Measurements from ENCODE around the gene MMP27.

Gene MMP27

GRCh38 chr11:102695201-102695600 lies 10.4 kb downstream of the MMP27 start:
- no peak for DNase-seq

GRCh38 chr11:102685754-102686153 lies 19.8 kb downstream of the MMP27 start:
- peak; percentile 50 to 75 (median 74) for DNase-seq

DNA sequence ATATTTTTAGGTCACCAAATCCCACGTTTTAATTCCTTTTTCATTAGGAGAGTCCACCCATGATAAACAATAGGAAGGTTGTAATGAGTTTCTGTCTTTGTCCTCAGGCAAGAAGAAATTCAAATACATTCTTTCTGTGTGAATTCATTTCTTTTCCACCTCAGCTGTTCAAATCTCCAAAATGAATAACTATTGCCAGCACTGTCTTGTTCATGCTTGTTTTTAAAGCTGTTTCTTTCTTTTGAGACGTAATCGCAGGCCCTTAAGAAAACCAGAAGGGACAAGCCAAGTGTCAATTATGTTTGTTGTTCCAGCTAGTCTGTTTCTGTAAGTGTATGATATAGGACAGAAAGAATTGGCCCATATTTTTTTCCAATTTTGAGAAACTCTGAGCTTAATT lies 20.2 kb downstream of the MMP27 start:
- no peak for DNase-seq

GRCh38 chr11:102683277-102683676 lies 22.3 kb downstream of the MMP27 start:
- DNase-seq: no peak

DNA sequence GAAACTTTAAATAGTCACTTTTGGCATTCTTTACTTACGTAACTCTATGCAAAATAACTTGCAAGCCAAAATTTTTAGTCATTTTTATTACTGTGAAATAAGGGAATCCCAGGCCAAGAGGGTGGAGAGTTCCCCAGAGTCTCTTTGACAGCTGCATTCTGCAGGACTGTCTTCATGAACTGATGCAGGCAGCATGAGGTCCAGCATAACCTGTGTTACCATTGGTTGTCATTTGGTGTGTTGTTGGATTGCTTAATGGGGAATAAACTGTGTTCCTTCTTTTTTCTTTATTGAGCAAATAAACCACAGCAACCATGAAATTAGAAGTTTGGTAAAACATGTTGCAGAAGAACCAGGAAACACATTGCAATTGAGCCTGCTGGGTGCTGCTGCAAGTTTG lies 24.6 kb downstream of the MMP27 start:
- DNase-seq: peak; percentile 83 to 92 (median 83)

DNA sequence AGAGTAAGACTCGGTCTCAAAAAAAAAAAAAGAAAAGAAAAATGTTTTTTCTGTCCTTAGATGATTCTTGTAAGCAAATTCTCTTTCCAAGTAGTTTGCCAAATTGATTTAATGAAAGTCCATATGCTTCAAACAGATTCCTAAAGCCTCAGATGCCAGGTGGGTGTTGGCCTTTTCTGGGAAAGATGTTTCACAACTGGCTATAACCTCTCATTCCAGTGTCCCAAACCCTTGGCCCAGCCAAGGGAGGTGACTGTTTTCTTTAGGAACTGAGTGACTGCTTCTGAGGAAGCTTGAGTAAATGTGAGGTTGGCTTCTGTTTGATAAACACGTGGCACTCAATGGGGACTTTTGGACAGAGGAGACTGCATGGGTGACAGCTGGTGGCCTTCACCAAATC lies 27.5 kb downstream of the MMP27 start:
- no peak for DNase-seq

DNA sequence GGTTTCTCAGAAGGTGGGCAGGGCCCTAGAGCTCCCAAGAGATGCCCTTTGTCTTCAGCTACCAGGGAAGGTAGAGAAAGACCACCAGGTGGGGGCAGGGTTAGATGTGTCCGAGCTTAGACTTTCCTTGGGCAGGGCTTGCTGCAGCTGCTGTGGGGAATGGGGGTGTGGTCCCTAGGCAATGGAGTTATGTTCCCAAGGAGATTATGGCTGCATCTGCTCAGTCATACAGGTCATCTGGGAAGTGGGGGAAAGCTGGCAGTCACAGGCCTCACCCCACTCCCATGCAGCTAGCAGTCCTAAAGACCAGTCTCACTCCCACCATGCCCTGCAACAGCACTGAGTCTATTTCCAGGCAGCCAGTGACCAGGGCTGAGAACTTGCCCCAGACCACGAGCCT lies 29.5 kb downstream of the MMP27 start:
- DNase-seq: no peak

DNA sequence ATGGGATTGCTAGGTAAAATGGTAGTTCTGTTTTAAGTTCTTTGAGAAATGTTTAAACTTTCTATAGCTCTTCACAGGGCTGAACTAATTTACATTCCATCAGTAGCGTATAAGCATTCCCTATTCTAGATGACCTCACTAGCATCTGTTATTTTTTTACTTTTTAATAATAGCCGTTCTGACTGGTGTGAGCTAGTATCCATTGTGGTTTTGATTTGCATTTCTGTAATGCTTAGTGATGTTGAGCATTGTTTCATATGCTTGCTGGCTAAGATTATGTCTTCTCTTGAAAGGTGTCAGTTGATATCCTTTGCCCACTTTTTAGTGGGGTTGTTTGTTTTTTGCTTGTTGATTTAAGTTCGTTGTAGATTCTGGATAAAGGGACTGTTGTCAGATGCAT lies 35.9 kb downstream of the MMP27 start:
- DNase-seq: no peak

- peak; percentile 65 to 80 (median 70) for DNase-seq
These were observed 39.1 kb downstream of the MMP27 start for GRCh38 chr11:102666331-102666957.

GRCh38 chr11:102664001-102664752 lies 41.4 kb downstream of the MMP27 start:
- DNase-seq: peak; percentile 20 to 36 (median 28)

GRCh38 chr11:102662607-102663006 lies 43.0 kb downstream of the MMP27 start:
- no peak for DNase-seq

DNA sequence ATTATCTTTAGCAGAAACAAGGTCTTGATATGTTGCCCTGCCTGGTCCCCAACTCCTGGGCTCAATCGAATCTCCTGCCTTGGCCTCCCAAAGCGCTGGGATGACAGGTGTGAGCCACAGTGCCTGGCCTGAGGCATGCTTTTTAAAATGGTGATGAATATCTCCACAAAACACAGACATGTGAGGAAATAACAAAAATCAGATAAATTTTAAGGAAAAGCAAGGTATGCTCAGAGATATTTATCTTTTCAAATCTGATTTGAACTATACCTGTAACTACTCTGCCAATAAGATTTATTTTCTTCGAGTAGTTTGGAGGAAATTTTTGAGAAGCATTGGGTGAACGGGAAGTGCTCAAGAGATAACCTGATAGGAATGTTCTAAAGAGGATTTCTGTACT lies 44.5 kb downstream of the MMP27 start:
- no peak for DNase-seq

GRCh38 chr11:102656528-102656927 lies 49.0 kb downstream of the MMP27 start:
- no peak for DNase-seq

DNA sequence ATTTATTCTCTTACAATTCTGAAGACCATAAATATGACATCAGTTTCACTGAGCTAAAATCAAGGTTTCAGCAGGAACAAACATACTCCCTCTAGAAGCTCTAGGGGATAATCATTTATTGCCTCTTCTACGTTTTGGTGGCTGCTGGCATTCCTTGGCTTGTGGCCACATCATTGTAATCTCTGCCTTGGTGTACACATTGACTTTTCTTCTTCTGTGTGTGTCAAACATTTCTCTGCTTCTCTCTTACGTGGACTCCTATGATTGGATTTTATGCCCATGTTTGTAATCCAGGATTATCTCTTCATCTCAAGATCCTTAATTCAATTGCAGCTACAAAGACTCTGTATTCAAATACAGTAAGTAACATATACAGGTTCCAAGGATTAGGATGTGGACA lies 50.0 kb downstream of the MMP27 start:
- DNase-seq: no peak

- DNase-seq: no peak
These were observed 50.8 kb downstream of the MMP27 start for GRCh38 chr11:102654761-102655160.

GRCh38 chr11:102653744-102654291 lies 51.8 kb downstream of the MMP27 start:
- peak in 1 of 3 donors; percentile 36 for DNase-seq

DNA sequence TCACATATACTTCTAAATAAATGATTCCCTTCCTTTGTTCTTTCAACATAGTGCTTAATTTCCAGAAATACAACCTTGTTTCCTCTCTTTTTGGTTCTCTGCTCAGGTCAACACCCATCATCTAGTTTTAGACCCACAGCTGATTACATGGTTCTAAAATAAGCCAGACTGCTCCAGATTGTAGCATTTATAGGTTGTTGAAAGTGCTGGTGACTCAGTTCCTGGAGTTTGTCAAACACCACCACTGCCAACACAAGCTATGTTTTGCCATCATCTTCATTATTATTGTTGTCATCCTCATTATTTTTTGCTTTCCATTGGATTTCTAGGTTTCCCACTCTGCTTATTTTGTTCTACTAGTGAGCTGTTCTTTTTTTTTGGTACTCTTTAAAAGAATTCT lies 58.1 kb downstream of the MMP27 start:
- no peak for DNase-seq

DNA sequence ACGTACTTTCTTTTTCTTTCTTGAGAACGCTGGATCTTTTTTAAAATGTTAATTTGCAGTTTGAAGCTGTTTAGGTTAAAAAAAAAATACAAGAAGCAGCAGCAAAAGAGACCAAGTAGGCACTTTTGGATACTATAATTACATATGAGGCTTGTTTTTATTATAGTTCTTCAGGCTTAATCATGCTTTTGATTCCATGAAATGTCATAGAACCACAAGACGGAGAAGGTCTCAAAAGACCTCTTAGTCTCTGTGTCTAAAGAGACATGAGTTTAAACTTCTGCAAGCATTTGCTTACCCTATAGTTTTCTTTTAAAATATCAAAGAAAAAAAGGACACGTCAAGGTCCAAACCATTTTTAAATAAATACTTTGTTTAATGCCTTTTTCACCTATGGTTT lies 61.6 kb downstream of the MMP27 start:
- DNase-seq: no peak
